ENCODE results near the gene GNGT2.
"Not testable (repeated sequence)": the region's sequence is repeated elsewhere in the genome, so short reads cannot be mapped to it uniquely, and the experiment has no call there.

The GNGT2 gene

GRCh38 chr17:49191917-49192741, 18.2 kb downstream of the GNGT2 start:
- DNase-seq (ENCODE audit: low read depth in 1 of 2, low spot score in 1 of 2): peak in 1 of 2 experiments; percentile 92

GRCh38 chr17:49191409-49191916, 18.9 kb downstream of the GNGT2 start:
- no peak for DNase-seq (ENCODE audit: low read depth in 1 of 2, low spot score in 1 of 2)
- no peak for TF ChIP-seq JUND (IDR thresholded peaks at IDR 0.05; ENCODE audit: low read depth)
- in situ Hi-C loops (cut with HindIII; ENCODE audit: low pct_unique_long_range_greater_than_20kb, low sequenced_read_pairs): no loop called here

More at GRCh38 chr17:49191917-49192741, 18.2 kb downstream of the GNGT2 start:
- in situ Hi-C loops (cut with HindIII; ENCODE audit: low pct_unique_long_range_greater_than_20kb, low sequenced_read_pairs): no loop called here
- no peak for TF ChIP-seq JUND (IDR thresholded peaks at IDR 0.05; ENCODE audit: low read depth)

GRCh38 chr17:49190932-49191331, 19.4 kb downstream of the GNGT2 start:
- in situ Hi-C loops (cut with HindIII; ENCODE audit: low pct_unique_long_range_greater_than_20kb, low sequenced_read_pairs): no loop called here
- DNase-seq (ENCODE audit: low read depth in 1 of 2, low spot score in 1 of 2): no peak
- TF ChIP-seq JUND (IDR thresholded peaks at IDR 0.05; ENCODE audit: low read depth): no peak

- no peak for TF ChIP-seq JUND (IDR thresholded peaks at IDR 0.05; ENCODE audit: low read depth)
- in situ Hi-C loops (cut with HindIII; ENCODE audit: low pct_unique_long_range_greater_than_20kb, low sequenced_read_pairs): no loop called here
- no peak for DNase-seq (ENCODE audit: low read depth in 1 of 2, low spot score in 1 of 2)
These were observed 23.1 kb downstream of the GNGT2 start for GRCh38 chr17:49187301-49187700.

- in situ Hi-C loops (cut with HindIII; ENCODE audit: low pct_unique_long_range_greater_than_20kb, low sequenced_read_pairs); DNase-seq (ENCODE audit: low read depth in 1 of 2, low spot score in 1 of 2): not testable (repeated sequence)
These were observed 25.0 kb downstream of the GNGT2 start for GRCh38 chr17:49185381-49185780.

GRCh38 chr17:49184522-49184921, 25.9 kb downstream of the GNGT2 start:
- DNase-seq (ENCODE audit: low read depth in 1 of 2, low spot score in 1 of 2); in situ Hi-C loops (cut with HindIII; ENCODE audit: low pct_unique_long_range_greater_than_20kb, low sequenced_read_pairs): not testable (repeated sequence)

- in situ Hi-C loops (cut with HindIII; ENCODE audit: low pct_unique_long_range_greater_than_20kb, low sequenced_read_pairs): no loop called here
- TF ChIP-seq JUND (IDR thresholded peaks at IDR 0.05; ENCODE audit: low read depth): no peak
- DNase-seq (ENCODE audit: low read depth in 1 of 2, low spot score in 1 of 2): no peak
These were observed 26.6 kb downstream of the GNGT2 start for GRCh38 chr17:49183801-49184200.

- in situ Hi-C loops (cut with HindIII; ENCODE audit: low pct_unique_long_range_greater_than_20kb, low sequenced_read_pairs): no loop called here
- no peak for DNase-seq (ENCODE audit: low read depth in 1 of 2, low spot score in 1 of 2)
These were observed 27.0 kb downstream of the GNGT2 start for GRCh38 chr17:49183341-49183740.

GRCh38 chr17:49180998-49181635, 29.3 kb downstream of the GNGT2 start:
- no peak for DNase-seq (ENCODE audit: low read depth in 1 of 2, low spot score in 1 of 2)
- TF ChIP-seq JUND (IDR thresholded peaks at IDR 0.05; ENCODE audit: low read depth): no peak
- in situ Hi-C loops (cut with HindIII; ENCODE audit: low pct_unique_long_range_greater_than_20kb, low sequenced_read_pairs): no loop called here

More at GRCh38 chr17:49183341-49183740, 27.0 kb downstream of the GNGT2 start:
- no peak for TF ChIP-seq JUND (IDR thresholded peaks at IDR 0.05; ENCODE audit: low read depth)

GRCh38 chr17:49180303-49180702, 30.1 kb downstream of the GNGT2 start:
- DNase-seq (ENCODE audit: low read depth in 1 of 2, low spot score in 1 of 2): peak; percentile 71 to 87
- in situ Hi-C loops (cut with HindIII; ENCODE audit: low pct_unique_long_range_greater_than_20kb, low sequenced_read_pairs): no loop called here
- TF ChIP-seq JUND (IDR thresholded peaks at IDR 0.05; ENCODE audit: low read depth): no peak

- in situ Hi-C loops (cut with HindIII; ENCODE audit: low pct_unique_long_range_greater_than_20kb, low sequenced_read_pairs); DNase-seq (ENCODE audit: low read depth in 1 of 2, low spot score in 1 of 2): not testable (repeated sequence)
These were observed 34.4 kb downstream of the GNGT2 start for GRCh38 chr17:49175978-49176377.

GRCh38 chr17:49170711-49171110, 39.7 kb downstream of the GNGT2 start:
- DNase-seq (ENCODE audit: low read depth in 1 of 2, low spot score in 1 of 2); in situ Hi-C loops (cut with HindIII; ENCODE audit: low pct_unique_long_range_greater_than_20kb, low sequenced_read_pairs): not testable (repeated sequence)

- in situ Hi-C loops (cut with HindIII; ENCODE audit: low pct_unique_long_range_greater_than_20kb, low sequenced_read_pairs): no loop called here
- no peak for DNase-seq (ENCODE audit: low read depth in 1 of 2, low spot score in 1 of 2)
- no peak for TF ChIP-seq JUND (IDR thresholded peaks at IDR 0.05; ENCODE audit: low read depth)
These were observed 40.2 kb downstream of the GNGT2 start for GRCh38 chr17:49170216-49170615.
